Activated gamma-delta T cell (primary cell): ENCODE results near the gene UBE3B.

ENCODE experiments used
- DNase-seq: peaks from one replicate; lab custom pipeline; 2025; lab: John Stamatoyannopoulos, UW

Gene UBE3B

DNA sequence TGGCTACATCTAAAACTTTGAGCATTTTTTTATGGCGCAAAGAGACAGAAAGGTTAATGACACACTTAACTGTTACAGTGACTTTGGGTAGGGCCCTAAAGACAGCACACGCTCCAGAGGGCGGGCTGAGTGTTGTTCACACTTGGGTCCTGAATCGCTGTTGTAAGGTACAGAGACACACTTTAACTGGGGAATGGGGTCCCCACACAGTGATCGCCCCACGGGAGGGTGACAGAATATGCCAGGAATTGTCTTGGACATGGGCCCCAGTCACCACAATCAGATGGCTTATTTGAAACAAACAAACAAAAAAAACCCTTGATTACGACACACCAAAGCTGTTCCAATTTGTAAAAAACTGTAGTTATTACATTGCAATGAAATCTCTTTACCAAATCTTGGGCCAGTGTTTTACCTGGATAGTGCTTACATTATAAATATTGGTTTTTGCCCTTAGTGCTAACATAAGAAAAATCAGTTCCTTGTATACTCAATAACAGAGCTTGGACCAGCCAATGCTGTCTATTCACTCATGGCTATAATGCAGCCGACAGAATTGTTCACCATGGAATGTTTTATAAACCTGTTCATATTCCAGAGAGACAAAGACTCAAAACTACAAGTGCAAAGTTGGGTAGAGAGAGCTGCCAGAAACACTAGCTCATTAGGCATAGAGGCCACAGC, 28.6 kb upstream of the UBE3B start:
- DNase-seq, result no peak

DNA sequence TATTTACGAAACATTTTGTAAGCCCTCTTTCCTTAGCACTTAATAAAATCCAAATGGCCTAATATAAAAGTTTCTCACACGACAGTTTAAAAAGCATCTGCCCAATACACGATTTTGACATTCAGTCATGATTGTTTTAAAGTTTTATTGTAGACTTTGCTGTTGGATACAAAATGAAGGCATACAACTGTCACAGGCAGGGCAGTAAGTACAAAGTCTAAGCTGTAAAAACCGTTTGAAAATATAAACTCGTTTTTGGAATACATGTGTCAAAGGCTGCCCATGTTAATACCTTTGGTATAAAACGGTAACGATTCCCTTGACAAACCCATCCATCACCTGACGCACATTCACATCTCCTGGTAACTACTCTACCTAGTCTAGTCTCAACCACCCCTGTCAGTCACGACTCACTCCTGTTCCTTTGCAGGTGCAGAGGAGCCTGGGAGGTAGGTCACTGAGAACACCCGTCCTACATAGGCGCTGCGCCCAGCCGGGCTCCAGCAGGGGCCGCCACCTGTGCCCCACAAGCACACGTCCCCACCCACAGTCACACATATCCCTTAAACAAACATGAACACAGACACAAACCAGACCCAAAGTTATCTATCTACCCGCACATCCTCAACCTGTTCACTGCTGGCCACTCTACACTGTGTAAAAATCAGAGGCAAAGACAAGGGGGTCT, 27.4 kb upstream of the UBE3B start:
- no peak for DNase-seq

DNA sequence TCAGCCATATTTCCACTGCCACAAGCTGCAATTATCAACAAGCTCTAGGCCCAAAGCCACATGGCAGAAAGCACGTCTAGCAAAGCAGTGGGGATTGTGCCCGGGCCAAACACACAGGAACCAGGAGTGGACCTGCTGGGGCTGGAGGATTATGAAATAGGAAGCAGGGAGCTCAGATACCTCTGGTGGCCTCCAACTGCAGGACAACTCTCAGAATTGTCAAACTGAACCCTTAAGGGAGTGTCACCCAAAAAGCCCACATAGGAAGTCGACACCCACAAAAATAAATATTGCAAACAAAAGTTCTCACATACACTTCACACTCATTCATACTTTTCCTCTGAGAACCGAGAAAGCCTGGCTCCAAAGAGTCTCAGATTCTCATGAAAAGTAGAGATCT, 26.5 kb upstream of the UBE3B start:
- DNase-seq, result no peak

DNA sequence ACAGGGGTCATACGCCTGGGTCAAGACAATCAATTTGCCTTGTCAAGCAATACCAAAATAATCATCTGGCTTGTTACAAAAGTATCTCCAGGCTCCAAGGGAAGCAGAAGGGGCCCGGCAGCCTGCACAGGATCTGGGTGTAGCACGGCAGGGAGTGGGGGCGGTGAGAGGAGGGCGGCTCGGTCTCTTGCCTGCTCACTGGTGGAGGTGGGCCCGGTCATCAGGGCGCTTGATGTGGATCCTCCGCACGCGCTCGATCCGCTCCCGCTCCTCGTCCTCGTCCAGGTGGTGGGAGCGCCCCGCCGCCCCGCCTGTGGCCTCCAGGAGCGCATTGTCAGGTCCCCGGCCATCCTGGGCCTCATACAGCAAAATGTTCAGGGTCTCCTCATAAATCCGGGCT, 26.0 kb upstream of the UBE3B start:
- DNase-seq, result no peak

DNA sequence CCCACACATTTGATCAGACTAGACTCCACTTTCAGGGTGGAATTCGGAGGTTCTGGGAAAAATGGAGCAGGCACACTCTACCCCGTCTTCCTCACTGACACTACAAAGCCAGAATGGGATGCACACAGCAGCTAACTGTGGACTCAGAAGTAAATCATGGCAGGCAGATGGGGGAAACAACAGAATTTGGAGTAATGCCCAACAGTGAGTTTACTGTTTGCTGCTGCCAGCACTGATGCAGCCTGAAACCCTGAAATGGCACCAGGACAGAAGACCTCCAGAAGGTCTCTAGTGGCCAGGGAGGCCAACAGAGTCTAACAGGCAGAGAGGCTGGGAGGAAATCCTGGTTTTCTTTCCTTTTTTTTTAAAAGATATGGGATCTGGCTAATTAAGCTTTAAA, 24.9 kb upstream of the UBE3B start:
- DNase-seq, result no peak

GRCh38 chr12:109455706-109456105, 21.7 kb upstream of the UBE3B start:
- no peak for DNase-seq

GRCh38 chr12:109458086-109458485, 19.3 kb upstream of the UBE3B start:
- DNase-seq, result no peak

DNA sequence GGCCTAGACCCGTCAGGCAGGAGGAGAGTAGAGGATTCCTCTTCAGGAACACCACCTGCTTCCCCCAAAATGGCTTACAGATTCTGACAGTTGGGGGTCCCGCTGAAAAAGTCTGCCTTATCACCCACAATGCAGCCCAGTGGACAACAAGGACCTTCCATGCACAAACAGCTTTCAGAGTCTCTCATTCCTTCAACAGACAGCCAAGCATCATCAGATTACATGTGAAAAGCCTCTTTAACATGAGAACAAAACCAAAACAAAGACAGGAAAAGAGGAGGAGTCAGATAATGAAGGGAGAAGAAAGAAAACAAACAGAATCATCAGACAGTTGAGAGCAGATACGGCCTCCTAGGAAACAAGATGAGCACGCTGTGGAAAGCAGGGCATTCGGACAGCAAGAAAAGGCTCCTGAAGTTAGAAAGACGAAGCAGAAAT, 18.6 kb upstream of the UBE3B start:
- DNase-seq, result no peak

GRCh38 chr12:109459247-109459646, 18.2 kb upstream of the UBE3B start:
- no peak for DNase-seq

GRCh38 chr12:109460538-109460937, 16.9 kb upstream of the UBE3B start:
- no peak for DNase-seq

- no peak for DNase-seq
Observed at GRCh38 chr12:109461049-109461845, 16.2 kb upstream of the UBE3B start.

- no peak for DNase-seq
Observed at GRCh38 chr12:109461846-109462756, 15.3 kb upstream of the UBE3B start.

- DNase-seq, result no peak
Observed at GRCh38 chr12:109462868-109463692, 14.4 kb upstream of the UBE3B start.

GRCh38 chr12:109463756-109464155, 13.7 kb upstream of the UBE3B start:
- DNase-seq, result no peak

- no peak for DNase-seq
Observed at GRCh38 chr12:109464642-109465351, 12.6 kb upstream of the UBE3B start.

- no peak for DNase-seq
Observed at GRCh38 chr12:109466305-109466704, 11.1 kb upstream of the UBE3B start.

- DNase-seq, result no peak
Observed at GRCh38 chr12:109466821-109467220, 10.6 kb upstream of the UBE3B start.

- DNase-seq, result no peak
Observed at GRCh38 chr12:109467978-109468676, 9.3 kb upstream of the UBE3B start.

- no peak for DNase-seq
Observed at GRCh38 chr12:109469517-109469916, 7.9 kb upstream of the UBE3B start.

DNA sequence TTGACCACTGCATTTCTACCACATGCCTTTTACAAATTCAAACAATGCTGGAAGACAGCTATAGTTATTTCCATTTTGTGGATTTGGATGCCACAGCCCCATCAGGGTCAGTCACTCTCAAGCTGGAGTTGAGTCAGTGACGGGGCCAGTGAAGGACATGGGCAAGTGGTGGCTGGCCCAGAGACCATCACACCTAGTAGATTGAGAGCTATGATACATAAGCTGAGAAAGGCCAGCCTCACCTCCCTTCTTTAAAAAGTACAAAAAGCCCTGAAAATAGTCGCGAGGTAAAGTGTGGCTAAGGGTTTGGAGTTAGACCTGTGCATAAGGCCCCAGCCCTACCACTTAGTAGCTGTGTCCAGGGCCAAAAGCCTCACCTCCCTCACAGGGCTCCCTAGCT, 4.4 kb upstream of the UBE3B start:
- DNase-seq, result no peak
